ENCODE results near the gene RGS6.

RGS6 gene

GRCh38 chr14:72172049-72172448 is 239.8 kb downstream of the RGS6 start:
- no peak overlapping the region for H2AFZ ChIP-seq (ENCODE audit: low read length)
- H3K36me3 ChIP-seq (ENCODE audit: insufficient read depth, low read length) = no peaks in the 10 kb centered on the region
- H4K20me1 ChIP-seq (ENCODE audit: insufficient read depth, low read length) = no peaks in the 10 kb centered on the region
- H3K9ac ChIP-seq (ENCODE audit: low read length) = no peak overlapping the region
- no peaks in the 10 kb centered on the region for H3F3A ChIP-seq (ENCODE audit: insufficient read depth, low read length)
- H3K4me2 ChIP-seq (ENCODE audit: low read length) = no peak overlapping the region
- H3K9me3 ChIP-seq (ENCODE audit: low read length) = no peaks in the 10 kb centered on the region
- no peaks in the 10 kb centered on the region for H3K27me3 ChIP-seq (ENCODE audit: insufficient read depth, low read length)
- no peaks in the 10 kb centered on the region for H3K4me1 ChIP-seq (ENCODE audit: insufficient read depth, low read length, severe bottlenecking)
- TF ChIP-seq, protein P1, sequence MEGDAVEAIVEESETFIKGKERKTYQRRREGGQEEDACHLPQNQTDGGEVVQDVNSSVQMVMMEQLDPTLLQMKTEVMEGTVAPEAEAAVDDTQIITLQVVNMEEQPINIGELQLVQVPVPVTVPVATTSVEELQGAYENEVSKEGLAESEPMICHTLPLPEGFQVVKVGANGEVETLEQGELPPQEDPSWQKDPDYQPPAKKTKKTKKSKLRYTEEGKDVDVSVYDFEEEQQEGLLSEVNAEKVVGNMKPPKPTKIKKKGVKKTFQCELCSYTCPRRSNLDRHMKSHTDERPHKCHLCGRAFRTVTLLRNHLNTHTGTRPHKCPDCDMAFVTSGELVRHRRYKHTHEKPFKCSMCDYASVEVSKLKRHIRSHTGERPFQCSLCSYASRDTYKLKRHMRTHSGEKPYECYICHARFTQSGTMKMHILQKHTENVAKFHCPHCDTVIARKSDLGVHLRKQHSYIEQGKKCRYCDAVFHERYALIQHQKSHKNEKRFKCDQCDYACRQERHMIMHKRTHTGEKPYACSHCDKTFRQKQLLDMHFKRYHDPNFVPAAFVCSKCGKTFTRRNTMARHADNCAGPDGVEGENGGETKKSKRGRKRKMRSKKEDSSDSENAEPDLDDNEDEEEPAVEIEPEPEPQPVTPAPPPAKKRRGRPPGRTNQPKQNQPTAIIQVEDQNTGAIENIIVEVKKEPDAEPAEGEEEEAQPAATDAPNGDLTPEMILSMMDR (IDR thresholded peaks at IDR 0.05; ENCODE audit: low read length) = no peak
- TF ChIP-seq EZH2 (IDR thresholded peaks at IDR 0.05; ENCODE audit: borderline replicate concordance, low read length) = no peak
- no peaks in the 10 kb centered on the region for H3K79me2 ChIP-seq (ENCODE audit: insufficient read depth, low read length)
- H3K27ac ChIP-seq (ENCODE audit: low read depth, low read length, poor library complexity, severe bottlenecking) = no peak overlapping the region
- no peak overlapping the region for H3K4me3 ChIP-seq (ENCODE audit: low read depth, low read length, poor library complexity, severe bottlenecking)
- no peaks in the 10 kb centered on the region for H3K9me2 ChIP-seq (ENCODE audit: low read depth, low read length)

DNA sequence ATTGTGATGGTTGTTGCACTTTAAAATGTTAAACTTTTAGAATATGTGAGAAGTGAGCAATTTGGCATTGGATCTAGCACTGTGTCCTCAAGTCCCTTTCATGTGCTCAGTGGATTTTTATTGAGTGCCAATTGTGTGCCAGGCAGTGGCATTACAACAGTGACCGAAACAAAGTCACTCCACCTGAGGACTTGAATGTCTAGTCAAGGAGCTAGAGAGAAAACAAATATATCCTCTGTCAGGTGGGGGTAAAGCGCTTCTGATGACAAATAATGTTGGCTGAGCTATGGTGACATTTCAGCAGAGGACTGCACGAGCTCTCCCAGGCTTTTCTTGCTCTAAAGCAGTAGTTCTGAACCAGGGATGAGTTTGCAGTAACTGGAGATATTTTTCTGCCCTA is 240.4 kb downstream of the RGS6 start:
- Histone ChIP-seq H3K9ac (ENCODE audit: low read length) (no peak overlapping the region), H3K9me2 (ENCODE audit: low read depth, low read length) (no peaks in the 10 kb centered on the region), H3K4me2 (ENCODE audit: low read length) (no peak overlapping the region), H3K79me2 (ENCODE audit: insufficient read depth, low read length) (no peaks in the 10 kb centered on the region), H3F3A (ENCODE audit: insufficient read depth, low read length) (no peaks in the 10 kb centered on the region), H3K4me1 (ENCODE audit: insufficient read depth, low read length, severe bottlenecking) (no peaks in the 10 kb centered on the region), H3K4me3 (ENCODE audit: low read depth, low read length, poor library complexity, severe bottlenecking) (no peak overlapping the region), H3K9me3 (ENCODE audit: low read length) (no peaks in the 10 kb centered on the region), H3K27ac (ENCODE audit: low read depth, low read length, poor library complexity, severe bottlenecking) (no peak overlapping the region), H3K36me3 (ENCODE audit: insufficient read depth, low read length) (no peaks in the 10 kb centered on the region), H2AFZ (ENCODE audit: low read length) (no peak overlapping the region), H4K20me1 (ENCODE audit: insufficient read depth, low read length) (no peaks in the 10 kb centered on the region), H3K27me3 (ENCODE audit: insufficient read depth, low read length) (no peaks in the 10 kb centered on the region)
- TF ChIP-seq EZH2 (IDR thresholded peaks at IDR 0.05; ENCODE audit: borderline replicate concordance, low read length) = no peak
- TF ChIP-seq, protein P1 (IDR thresholded peaks at IDR 0.05; ENCODE audit: low read length) = no peak

DNA sequence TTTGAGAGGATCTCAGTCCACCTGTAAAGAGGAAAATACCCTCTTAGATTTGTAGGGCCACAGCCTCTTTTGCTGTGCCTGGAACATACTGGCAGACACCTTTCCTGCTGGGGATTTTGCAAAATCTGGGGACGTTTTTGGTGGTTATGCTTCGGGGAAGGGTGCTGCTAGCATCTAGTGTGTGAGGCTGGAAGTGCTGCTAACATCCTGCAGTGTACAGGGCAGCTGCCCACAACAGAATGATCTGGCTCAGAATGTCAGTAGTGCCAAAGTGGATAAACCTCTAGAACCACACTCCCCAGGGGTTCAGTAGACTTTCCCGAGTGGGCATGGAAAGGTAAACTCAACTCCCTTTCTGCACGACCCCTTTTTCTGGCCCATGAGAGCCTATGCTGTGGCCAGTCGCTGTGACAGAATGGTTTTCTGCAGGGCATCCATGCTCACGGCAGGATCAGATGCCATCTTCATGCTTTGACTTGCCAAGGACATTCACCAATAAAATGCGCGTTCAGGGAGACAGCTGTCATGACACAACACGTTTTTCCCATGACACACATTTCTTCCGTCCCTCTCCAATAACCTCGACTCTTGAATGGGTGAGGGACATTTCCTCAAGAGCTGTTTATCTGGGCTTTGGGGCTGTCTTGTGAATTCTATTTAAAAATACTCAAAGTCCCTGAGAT is 240.9 kb downstream of the RGS6 start:
- H3K9ac ChIP-seq (ENCODE audit: low read length) = no peak overlapping the region
- no peak overlapping the region for H3K4me2 ChIP-seq (ENCODE audit: low read length)
- H3F3A ChIP-seq (ENCODE audit: insufficient read depth, low read length) = no peaks in the 10 kb centered on the region

More for the DNA sequence above, 240.9 kb downstream of the RGS6 start:
- Histone ChIP-seq H2AFZ (ENCODE audit: low read length) (no peak overlapping the region), H3K9me3 (ENCODE audit: low read length) (no peaks in the 10 kb centered on the region), H3K27ac (ENCODE audit: low read depth, low read length, poor library complexity, severe bottlenecking) (no peak overlapping the region), H3K9me2 (ENCODE audit: low read depth, low read length) (no peaks in the 10 kb centered on the region), H3K79me2 (ENCODE audit: insufficient read depth, low read length) (no peaks in the 10 kb centered on the region), H4K20me1 (ENCODE audit: insufficient read depth, low read length) (no peaks in the 10 kb centered on the region), H3K4me3 (ENCODE audit: low read depth, low read length, poor library complexity, severe bottlenecking) (no peak overlapping the region), H3K27me3 (ENCODE audit: insufficient read depth, low read length) (no peaks in the 10 kb centered on the region), H3K36me3 (ENCODE audit: insufficient read depth, low read length) (no peaks in the 10 kb centered on the region), H3K4me1 (ENCODE audit: insufficient read depth, low read length, severe bottlenecking) (no peaks in the 10 kb centered on the region)
- TF ChIP-seq, protein P1 (IDR thresholded peaks at IDR 0.05; ENCODE audit: low read length) = no peak
- no peak for TF ChIP-seq EZH2 (IDR thresholded peaks at IDR 0.05; ENCODE audit: borderline replicate concordance, low read length)

All from OCI-LY1 (cell line).